Glomerular endothelial cell (primary cell): ENCODE results near the gene SFMBT2. TPM values are rescaled to one million over a fixed set of nuclear protein-coding genes. Genes with fewer than 3 reads are reported as not detected.
A peak's percentile ranks its signal among the peaks of the same experiment; 100 is the strongest.

ENCODE experiments used
- DNase-seq: peaks from one replicate; pipeline ENCODE4 v3.0.0-alpha.2; 2011; ENCODE audit warnings: low read depth, low spot score; ENCODE audit errors: extremely low read depth
- total RNA-seq: library from RNA; depleted of rRNA; stranded (reverse); fragments of >200 nt; gene quantifications from 2 replicates; pipeline ENCODE4 v1.2.3, GENCODE V29; 2015

The SFMBT2 gene
- total RNA-seq = 3.1 and 4.8 TPM in 2 replicates

- no peak for DNase-seq
Observed at GRCh38 chr10:7410862-7411670, at the start of gene SFMBT2. Gene SFMBT2 (minus strand): TSS chr10:7411034. CDS start chr10:7381898, 29,136 bp downstream.

- no peak for DNase-seq
Observed at GRCh38 chr10:7460006-7460405, 49.2 kb upstream of the SFMBT2 start.

- no peak for DNase-seq
Observed at GRCh38 chr10:7458556-7458955, 47.7 kb upstream of the SFMBT2 start.

GRCh38 chr10:7457478-7458316, 46.9 kb upstream of the SFMBT2 start:
- DNase-seq = peak; percentile 56

- DNase-seq = no peak
Observed at GRCh38 chr10:7449063-7449695, 38.3 kb upstream of the SFMBT2 start.

GRCh38 chr10:7445474-7446185, 34.8 kb upstream of the SFMBT2 start:
- DNase-seq = no peak

GRCh38 chr10:7444551-7445121, 33.8 kb upstream of the SFMBT2 start:
- no peak for DNase-seq

- DNase-seq = no peak
Observed at GRCh38 chr10:7443036-7443435, 32.2 kb upstream of the SFMBT2 start.

- no peak for DNase-seq
Observed at GRCh38 chr10:7441403-7442147, 30.7 kb upstream of the SFMBT2 start.

GRCh38 chr10:7439696-7440095, 28.9 kb upstream of the SFMBT2 start:
- DNase-seq = no peak

GRCh38 chr10:7438196-7438986, 27.6 kb upstream of the SFMBT2 start:
- no peak for DNase-seq

- no peak for DNase-seq
Observed at GRCh38 chr10:7436490-7437100, 25.8 kb upstream of the SFMBT2 start.

- DNase-seq = no peak
Observed at GRCh38 chr10:7435674-7436073, 24.8 kb upstream of the SFMBT2 start.

GRCh38 chr10:7434378-7434777, 23.5 kb upstream of the SFMBT2 start:
- DNase-seq = no peak

- no peak for DNase-seq
Observed at GRCh38 chr10:7433861-7434260, 23.0 kb upstream of the SFMBT2 start.

- no peak for DNase-seq
Observed at GRCh38 chr10:7432884-7433726, 22.3 kb upstream of the SFMBT2 start.

GRCh38 chr10:7428673-7429350, 18.0 kb upstream of the SFMBT2 start:
- DNase-seq = no peak
